ENCODE measurements around the gene GPR146. TPM values are rescaled to one million over a fixed set of nuclear protein-coding genes. Genes with fewer than 3 reads are reported as not detected.
A peak's percentile ranks its signal among the peaks of the same experiment; 100 is the strongest.

The GPR146 gene
- total RNA-seq, 1 experiment from 2014 or later: 1.8 TPM

GRCh38 chr7:995571-995970 lies 48.8 kb upstream of the GPR146 start:
- Histone ChIP-seq H3K4me3 (ENCODE audit: low read depth, low read length) (no peak overlapping the region), H3K36me3 (ENCODE audit: control insufficient read depth, insufficient read depth, low read length) (peaks cover 2% of the 10 kb centered on the region; the same call in 1 of the 2 replicates), H3K9me3 (no peaks in the 10 kb centered on the region), H3K4me1 (peaks cover 13% of the 10 kb centered on the region), H3K27me3 (replicated peaks; ENCODE audit: control insufficient read depth, insufficient read depth, low read length) (no peaks in the 10 kb centered on the region)
- no TSS peak for BruUV-seq (replicated peaks)
- intact Hi-C loops (cut with micrococcal nuclease; ENCODE audit: unreplicated experiment): no loop called here
- ChIA-PET CTCF (interaction anchor here (0.5 to 2.7 kb wide), 5 partner anchors 18 to 221 kb away, joined by 3 to 20 read pairs (median 3); a partner anchor contains a TSS), POLR2A (interaction anchor here (0.6 kb wide), 1 partner anchor 131 kb away, joined by 4 read pairs; no protein-coding TSS in a partner anchor)
- Mint-ChIP-seq H3K27ac (ENCODE audit: unreplicated experiment) (no peak overlapping the region), H3K4me3 (ENCODE audit: unreplicated experiment) (no peak overlapping the region), H3K36me3 (ENCODE audit: insufficient read depth, unreplicated experiment) (peaks cover 46% of the 10 kb centered on the region), H3K4me1 (ENCODE audit: low read depth, unreplicated experiment) (no peaks in the 10 kb centered on the region), H3K9me3 (ENCODE audit: unreplicated experiment) (no peaks in the 10 kb centered on the region), H3K27me3 (ENCODE audit: insufficient read depth, unreplicated experiment) (no peaks in the 10 kb centered on the region)
- TF ChIP-seq CTCF (IDR thresholded peaks at IDR 0.05; ENCODE audit: insufficient read depth in 1 of 2, low read depth in 1 of 2, low read length in 1 of 2, severe bottlenecking in 1 of 2, unreplicated experiment in 1 of 2): no peak
- no peak for DNase-seq

GRCh38 chr7:996079-996872 lies 48.1 kb upstream of the GPR146 start:
- Histone ChIP-seq H3K36me3 (ENCODE audit: control insufficient read depth, insufficient read depth, low read length) (peaks cover 2% of the 10 kb centered on the region; the same call in 1 of the 2 replicates), H3K4me3 (ENCODE audit: low read depth, low read length) (no peak overlapping the region), H3K4me1 (peaks cover 13% of the 10 kb centered on the region), H3K9me3 (no peaks in the 10 kb centered on the region), H3K27me3 (replicated peaks; ENCODE audit: control insufficient read depth, insufficient read depth, low read length) (no peaks in the 10 kb centered on the region)
- Mint-ChIP-seq H3K27ac (ENCODE audit: unreplicated experiment) (no peak overlapping the region), H3K4me3 (ENCODE audit: unreplicated experiment) (no peak overlapping the region), H3K27me3 (ENCODE audit: insufficient read depth, unreplicated experiment) (no peaks in the 10 kb centered on the region), H3K9me3 (ENCODE audit: unreplicated experiment) (no peaks in the 10 kb centered on the region), H3K36me3 (ENCODE audit: insufficient read depth, unreplicated experiment) (peaks cover 53% of the 10 kb centered on the region), H3K4me1 (ENCODE audit: low read depth, unreplicated experiment) (no peaks in the 10 kb centered on the region)
- ChIA-PET POLR2A (interaction anchor here (0.6 kb wide), 1 partner anchor 130 kb away, joined by 4 read pairs; no protein-coding TSS in a partner anchor), CTCF (interaction anchor here (0.9 kb wide), 1 partner anchor 164 kb away, joined by 3 read pairs; no protein-coding TSS in a partner anchor)
- no peak for TF ChIP-seq CTCF (IDR thresholded peaks at IDR 0.05; ENCODE audit: insufficient read depth in 1 of 2, low read depth in 1 of 2, low read length in 1 of 2, severe bottlenecking in 1 of 2, unreplicated experiment in 1 of 2)
- DNase-seq: no peak
- BruUV-seq (replicated peaks): no TSS peak
- intact Hi-C loops (cut with micrococcal nuclease; ENCODE audit: unreplicated experiment): no loop called here

GRCh38 chr7:997404-998395 lies 46.6 kb upstream of the GPR146 start:
- ChIA-PET POLR2A (no interaction called here), CTCF (interaction anchor here (0.7 kb wide), 2 partner anchors 26 to 63 kb away, joined by 3 to 6 read pairs; no protein-coding TSS in a partner anchor)
- Mint-ChIP-seq H3K36me3 (ENCODE audit: insufficient read depth, unreplicated experiment) (peaks cover 44% of the 10 kb centered on the region), H3K9me3 (ENCODE audit: unreplicated experiment) (no peaks in the 10 kb centered on the region), H3K27me3 (ENCODE audit: insufficient read depth, unreplicated experiment) (no peaks in the 10 kb centered on the region), H3K27ac (ENCODE audit: unreplicated experiment) (no peak overlapping the region), H3K4me1 (ENCODE audit: low read depth, unreplicated experiment) (no peaks in the 10 kb centered on the region), H3K4me3 (ENCODE audit: unreplicated experiment) (no peak overlapping the region)
- Histone ChIP-seq H3K9me3 (no peaks in the 10 kb centered on the region), H3K27me3 (replicated peaks; ENCODE audit: control insufficient read depth, insufficient read depth, low read length) (no peaks in the 10 kb centered on the region), H3K4me3 (ENCODE audit: low read depth, low read length) (no peak overlapping the region), H3K36me3 (ENCODE audit: control insufficient read depth, insufficient read depth, low read length) (peaks cover 2% of the 10 kb centered on the region; the same call in 1 of the 2 replicates), H3K4me1 (peaks cover 8% of the 10 kb centered on the region)
- intact Hi-C loops (cut with micrococcal nuclease; ENCODE audit: unreplicated experiment): no loop called here
- peak in 1 of 2 experiments; percentile 27 for TF ChIP-seq CTCF (IDR thresholded peaks at IDR 0.05; ENCODE audit: insufficient read depth in 1 of 2, low read depth in 1 of 2, low read length in 1 of 2, severe bottlenecking in 1 of 2, unreplicated experiment in 1 of 2)
- no peak for DNase-seq
- BruUV-seq (replicated peaks): no TSS peak
